ENCODE measurements around the gene FMNL2. TPM values are rescaled to one million over a fixed set of nuclear protein-coding genes. Genes with fewer than 3 reads are reported as not detected.
"Not testable (repeated sequence)": the region's sequence is repeated elsewhere in the genome, so short reads cannot be mapped to it uniquely, and the experiment has no call there.

FMNL2 gene
- total RNA-seq, 1 experiment from 2014 or later: 16.3 TPM

GRCh38 chr2:152499331-152499816 lies 164.4 kb downstream of the FMNL2 start:
- DNase-seq (ENCODE audit: low spot score): peak; percentile 86
- in situ Hi-C loops (cut with HindIII; ENCODE audit: low sequenced_read_pairs): no loop called here

DNA sequence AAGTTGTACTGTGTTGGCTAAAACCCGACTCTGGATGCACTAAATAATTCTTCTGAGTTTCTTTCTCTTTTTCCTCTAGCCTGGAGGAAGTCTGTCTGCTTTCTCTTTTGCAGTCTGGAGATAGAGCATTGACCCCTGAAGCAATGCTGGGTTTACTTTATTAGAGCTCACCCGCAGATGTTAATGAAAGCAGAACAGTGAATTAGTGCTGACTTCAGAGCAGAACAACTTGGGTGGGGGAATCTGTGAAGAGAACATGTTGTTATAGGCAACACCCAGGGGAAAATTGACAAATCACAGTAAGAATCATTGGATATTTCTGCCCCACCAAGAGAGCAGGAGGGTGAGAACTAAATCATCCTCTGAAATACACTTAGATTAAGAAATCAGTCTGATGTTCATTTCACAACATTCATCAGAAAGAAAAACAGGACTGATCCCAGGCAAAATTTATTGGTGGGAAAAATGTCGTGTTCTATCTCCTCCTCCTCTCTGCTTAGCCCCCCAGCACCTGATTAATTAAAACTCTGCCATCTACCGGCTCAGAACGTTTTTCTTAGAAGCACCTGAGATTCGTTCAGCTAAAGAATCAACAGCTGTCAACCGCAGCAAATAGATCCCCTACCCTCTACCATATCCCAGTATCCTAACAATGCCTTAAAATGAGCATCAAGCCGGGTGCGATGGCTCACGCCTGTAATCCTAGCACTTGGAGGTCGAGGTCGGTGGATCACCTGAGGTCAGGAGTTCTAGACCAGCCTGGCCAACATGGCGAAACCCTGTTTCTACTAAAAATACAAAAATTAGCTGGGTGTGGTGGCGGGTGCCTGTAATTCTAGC lies 165.1 kb downstream of the FMNL2 start:
- DNase-seq (ENCODE audit: low spot score): no peak
- in situ Hi-C loops (cut with HindIII; ENCODE audit: low sequenced_read_pairs): no loop called here

- in situ Hi-C loops (cut with HindIII; ENCODE audit: low sequenced_read_pairs): no loop called here
- peak; percentile 53 for DNase-seq (ENCODE audit: low spot score)
These were observed 165.8 kb downstream of the FMNL2 start for GRCh38 chr2:152500772-152501171.

DNA sequence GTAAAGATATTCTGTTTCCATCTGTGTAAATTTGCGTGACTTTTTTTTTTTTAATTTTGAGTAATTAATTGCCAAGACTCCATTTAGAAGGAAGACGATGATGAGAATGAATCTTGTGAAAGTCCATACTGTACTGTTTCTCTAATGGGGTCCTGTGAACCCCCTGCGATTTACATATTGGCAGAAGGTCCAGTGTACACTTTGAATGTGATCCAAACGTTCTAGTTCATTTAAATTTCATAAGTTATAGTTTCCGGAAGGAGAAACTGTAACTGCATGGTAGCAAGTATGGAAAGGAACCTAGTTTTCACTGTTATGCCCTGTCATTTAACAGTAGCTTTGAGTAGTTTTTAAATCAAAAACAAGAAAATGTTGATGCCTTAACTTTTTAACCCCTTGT lies 166.7 kb downstream of the FMNL2 start:
- DNase-seq (ENCODE audit: low spot score): no peak
- in situ Hi-C loops (cut with HindIII; ENCODE audit: low sequenced_read_pairs): no loop called here

- DNase-seq (ENCODE audit: low spot score): no peak
- in situ Hi-C loops (cut with HindIII; ENCODE audit: low sequenced_read_pairs): no loop called here
These were observed 169.6 kb downstream of the FMNL2 start for GRCh38 chr2:152504618-152505017.

DNA sequence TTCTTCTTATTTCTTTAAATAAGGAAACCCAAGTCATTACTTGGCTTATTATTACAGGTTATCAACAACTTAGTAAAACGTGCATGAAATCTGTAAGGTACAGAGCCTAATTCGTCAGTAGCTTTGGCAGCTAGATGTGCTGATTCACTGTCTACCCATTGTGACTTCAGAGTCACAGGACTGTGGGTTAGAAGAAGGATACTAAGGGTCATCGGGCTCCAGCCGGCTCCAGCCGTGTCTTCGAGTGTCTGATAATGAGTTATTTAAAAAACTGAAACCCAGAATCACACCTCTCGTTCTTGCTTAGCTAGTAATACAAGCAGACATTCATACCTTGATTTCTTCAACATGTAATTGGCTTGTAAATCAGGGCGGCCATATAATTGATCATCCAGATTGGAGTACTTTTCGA lies 170.5 kb downstream of the FMNL2 start:
- no peak for DNase-seq (ENCODE audit: low spot score)

GRCh38 chr2:152506843-152507242 lies 171.9 kb downstream of the FMNL2 start:
- in situ Hi-C loops (cut with HindIII; ENCODE audit: low sequenced_read_pairs): no loop called here
- DNase-seq (ENCODE audit: low spot score): no peak

More for the DNA sequence above, 170.5 kb downstream of the FMNL2 start:
- in situ Hi-C loops (cut with HindIII; ENCODE audit: low sequenced_read_pairs): no loop called here

- no peak for DNase-seq (ENCODE audit: low spot score)
These were observed 172.9 kb downstream of the FMNL2 start for GRCh38 chr2:152507907-152508306.

GRCh38 chr2:152508446-152508845 lies 173.5 kb downstream of the FMNL2 start:
- DNase-seq (ENCODE audit: low spot score): no peak
- in situ Hi-C loops (cut with HindIII; ENCODE audit: low sequenced_read_pairs): no loop called here

More at GRCh38 chr2:152507907-152508306, 172.9 kb downstream of the FMNL2 start:
- in situ Hi-C loops (cut with HindIII; ENCODE audit: low sequenced_read_pairs): no loop called here

GRCh38 chr2:152509772-152510491 lies 175.0 kb downstream of the FMNL2 start:
- in situ Hi-C loops (cut with HindIII; ENCODE audit: low sequenced_read_pairs): no loop called here
- DNase-seq (ENCODE audit: low spot score): no peak

GRCh38 chr2:152510621-152511020 lies 175.6 kb downstream of the FMNL2 start:
- in situ Hi-C loops (cut with HindIII; ENCODE audit: low sequenced_read_pairs): no loop called here
- DNase-seq (ENCODE audit: low spot score): no peak

DNA sequence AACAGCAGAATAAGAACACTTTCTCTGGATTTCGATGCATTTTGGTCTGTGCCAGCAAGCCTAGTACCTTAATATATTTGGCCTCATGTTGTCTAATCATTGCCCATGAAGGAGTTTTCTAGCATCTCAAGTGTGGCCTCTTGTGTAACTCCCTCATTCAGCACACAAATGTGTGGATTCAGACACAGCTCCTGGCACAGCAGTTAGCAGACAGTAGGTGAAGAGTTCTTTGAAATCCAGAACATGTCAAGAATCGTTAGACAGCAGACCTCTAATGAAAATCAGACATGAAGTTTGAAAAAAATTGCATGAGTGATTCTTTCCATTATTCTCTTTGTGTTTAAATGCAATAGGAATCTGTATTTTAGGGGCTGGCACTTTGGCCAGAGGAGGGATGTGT lies 177.0 kb downstream of the FMNL2 start:
- in situ Hi-C loops (cut with HindIII; ENCODE audit: low sequenced_read_pairs): no loop called here

GRCh38 chr2:152513029-152513428 lies 178.1 kb downstream of the FMNL2 start:
- DNase-seq (ENCODE audit: low spot score): no peak
- in situ Hi-C loops (cut with HindIII; ENCODE audit: low sequenced_read_pairs): no loop called here

More for the DNA sequence above, 177.0 kb downstream of the FMNL2 start:
- no peak for DNase-seq (ENCODE audit: low spot score)

GRCh38 chr2:152513681-152514080 lies 178.7 kb downstream of the FMNL2 start:
- peak; percentile 98 for DNase-seq (ENCODE audit: low spot score)
- in situ Hi-C loops (cut with HindIII; ENCODE audit: low sequenced_read_pairs): no loop called here

GRCh38 chr2:152518034-152518433 lies 183.1 kb downstream of the FMNL2 start:
- in situ Hi-C loops (cut with HindIII; ENCODE audit: low sequenced_read_pairs): no loop called here
- DNase-seq (ENCODE audit: low spot score): no peak

DNA sequence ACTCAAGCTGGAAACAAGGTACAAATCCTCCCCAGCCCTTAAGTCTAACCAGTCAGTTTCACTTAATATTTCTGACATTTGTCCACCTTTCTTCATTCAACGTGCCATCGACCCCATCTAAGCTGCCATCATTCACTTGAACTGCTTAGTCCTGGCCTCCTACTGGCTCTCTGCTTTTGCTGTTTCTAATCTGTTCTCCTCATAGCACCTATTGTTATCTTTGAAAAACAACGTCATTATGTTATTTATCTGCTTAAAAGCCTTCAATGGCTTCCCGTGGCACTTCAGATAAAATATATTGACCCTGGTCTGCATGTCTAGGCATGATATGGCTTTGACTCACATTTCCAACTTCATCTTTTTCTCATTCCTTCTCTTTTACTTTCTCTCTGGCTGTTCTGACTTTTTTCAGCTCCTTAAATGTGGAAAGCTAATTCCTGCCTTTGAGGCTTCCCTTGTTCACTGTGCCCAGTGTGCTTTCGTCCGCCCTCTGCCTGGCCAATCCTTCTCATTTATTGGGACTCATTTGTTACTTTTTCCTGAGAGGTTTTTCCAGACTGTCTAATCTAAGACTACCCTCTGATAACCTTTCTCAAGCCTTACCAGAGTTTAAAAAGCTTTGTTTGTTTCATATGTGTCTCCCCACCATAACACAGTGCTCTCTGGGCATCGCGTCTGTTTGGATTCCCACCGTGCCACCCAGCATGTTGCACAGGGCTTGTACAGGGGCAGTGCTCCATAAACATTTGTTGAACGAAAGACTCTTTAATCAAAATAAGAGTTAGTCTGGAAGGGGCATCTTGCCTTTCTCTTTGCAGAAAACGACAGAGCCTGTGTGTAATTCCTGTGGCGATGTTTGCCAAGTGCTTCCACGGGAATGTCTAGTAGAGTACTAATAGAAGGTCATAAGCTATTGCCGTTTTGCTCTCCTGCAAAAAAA lies 183.9 kb downstream of the FMNL2 start:
- in situ Hi-C loops (cut with HindIII; ENCODE audit: low sequenced_read_pairs): no loop called here
- DNase-seq (ENCODE audit: low spot score): peak; percentile 76

GRCh38 chr2:152519581-152519952 lies 184.6 kb downstream of the FMNL2 start:
- DNase-seq (ENCODE audit: low spot score): no peak
- in situ Hi-C loops (cut with HindIII; ENCODE audit: low sequenced_read_pairs): no loop called here

GRCh38 chr2:152520759-152521158 lies 185.8 kb downstream of the FMNL2 start:
- in situ Hi-C loops (cut with HindIII; ENCODE audit: low sequenced_read_pairs): no loop called here
- DNase-seq (ENCODE audit: low spot score): no peak

DNA sequence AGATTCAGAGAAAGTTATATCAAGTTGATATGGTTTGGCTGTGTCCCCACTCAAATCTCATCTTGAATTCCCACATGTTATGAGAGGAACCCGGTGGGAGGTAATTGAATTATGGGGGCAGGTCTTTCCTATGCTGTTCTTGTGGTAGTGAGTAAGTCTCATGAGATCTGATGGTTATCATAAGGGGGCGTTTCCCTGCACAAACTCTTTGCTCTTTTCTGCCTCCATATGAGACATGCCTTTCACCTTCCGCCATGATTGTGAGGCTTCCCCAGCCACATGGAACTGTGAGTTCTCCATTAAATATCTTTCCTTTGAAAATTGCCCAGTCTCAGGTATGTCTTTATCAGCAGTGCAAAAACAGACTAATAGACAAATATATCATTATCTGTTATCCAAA lies 187.5 kb downstream of the FMNL2 start:
- DNase-seq (ENCODE audit: low spot score); in situ Hi-C loops (cut with HindIII; ENCODE audit: low sequenced_read_pairs): not testable (repeated sequence)
